D341Med (cell line): ENCODE data around the gene CEP63.
A peak's percentile ranks its signal among the peaks of the same experiment; 100 is the strongest.
"Not testable (repeated sequence)": the region's sequence is repeated elsewhere in the genome, so short reads cannot be mapped to it uniquely, and the experiment has no call there.

Experiments used
- DNase-seq: peaks from one replicate; pipeline ENCODE4 v3.0.0; 2012; ENCODE audit warnings: low spot score

Gene CEP63

DNA sequence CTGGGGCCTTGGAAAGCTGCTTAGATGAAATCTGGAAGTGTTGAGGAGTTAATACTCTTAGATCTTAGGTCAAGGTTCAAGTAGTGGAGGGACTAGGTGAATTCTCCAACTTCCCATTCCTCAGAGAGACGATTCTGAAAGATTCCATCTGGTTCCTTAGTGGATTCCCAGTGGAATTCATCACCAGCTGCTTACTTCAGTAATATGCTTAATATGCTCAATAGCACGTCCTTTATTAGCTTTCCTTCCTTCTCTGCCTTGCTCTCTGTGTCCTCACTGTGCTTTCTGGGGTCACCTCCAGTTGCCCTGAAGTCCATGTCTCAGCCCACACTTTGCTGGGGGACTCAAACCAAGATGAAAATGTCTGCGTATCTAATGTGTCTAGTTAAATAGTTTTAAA is 31.0 kb downstream of the CEP63 start:
- DNase-seq = peak; percentile 55

DNA sequence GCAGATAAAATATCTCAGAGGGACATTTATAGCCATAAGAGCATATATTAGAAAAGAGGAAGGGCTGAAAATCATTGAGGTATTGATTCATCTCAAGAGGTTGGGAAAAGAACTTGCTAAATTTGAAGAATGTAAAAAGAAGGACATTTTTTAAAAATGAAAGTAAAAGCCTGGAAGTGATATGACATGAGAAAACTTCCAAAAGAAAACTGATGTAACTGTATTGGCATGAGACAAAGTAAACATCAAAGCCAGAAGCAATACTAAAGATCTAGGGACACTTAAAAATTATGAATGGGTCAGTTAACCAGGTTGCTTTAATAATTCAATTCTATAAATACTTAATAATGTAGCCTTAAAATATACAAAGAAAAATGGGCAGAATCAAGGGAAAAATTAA is 31.9 kb downstream of the CEP63 start:
- DNase-seq = no peak

DNA sequence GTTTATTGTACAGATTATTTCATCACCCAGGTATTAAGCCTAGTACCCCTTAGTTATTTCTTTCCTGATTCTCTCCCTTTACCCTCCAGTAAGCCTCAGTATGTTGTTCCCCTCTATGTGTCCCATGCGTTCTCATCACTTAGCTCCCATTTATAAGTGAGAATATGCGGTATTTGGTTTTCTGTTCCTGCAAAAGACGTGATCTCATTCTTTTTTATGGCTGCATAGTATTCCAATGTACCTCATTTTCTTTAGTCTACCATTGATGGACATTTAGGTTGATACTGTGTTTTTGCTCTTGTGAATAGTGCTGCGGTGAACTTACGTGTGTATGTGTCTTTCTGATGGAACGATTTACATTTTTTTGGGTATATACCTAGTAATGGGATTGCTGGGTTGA is 36.7 kb downstream of the CEP63 start:
- no peak for DNase-seq

DNA sequence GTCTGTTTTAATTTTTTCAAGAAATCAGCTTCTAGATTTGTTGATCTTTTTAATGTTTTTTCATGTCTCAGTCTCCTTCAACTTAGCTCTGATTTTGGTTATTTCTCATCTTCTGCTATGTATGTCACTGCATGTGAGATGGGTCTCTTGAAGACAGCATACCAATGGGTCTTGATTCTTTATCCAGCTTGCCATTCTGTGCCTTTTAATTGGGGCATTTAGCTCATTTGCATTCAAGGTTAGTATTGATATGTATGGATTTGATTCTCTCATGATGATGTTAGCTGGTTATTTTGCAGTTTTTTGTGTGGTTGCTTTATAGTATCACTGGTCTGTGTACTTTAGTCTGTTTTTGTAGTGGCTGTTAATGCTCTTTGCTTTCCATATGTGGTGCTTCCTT is 39.4 kb downstream of the CEP63 start:
- no peak for DNase-seq

DNA sequence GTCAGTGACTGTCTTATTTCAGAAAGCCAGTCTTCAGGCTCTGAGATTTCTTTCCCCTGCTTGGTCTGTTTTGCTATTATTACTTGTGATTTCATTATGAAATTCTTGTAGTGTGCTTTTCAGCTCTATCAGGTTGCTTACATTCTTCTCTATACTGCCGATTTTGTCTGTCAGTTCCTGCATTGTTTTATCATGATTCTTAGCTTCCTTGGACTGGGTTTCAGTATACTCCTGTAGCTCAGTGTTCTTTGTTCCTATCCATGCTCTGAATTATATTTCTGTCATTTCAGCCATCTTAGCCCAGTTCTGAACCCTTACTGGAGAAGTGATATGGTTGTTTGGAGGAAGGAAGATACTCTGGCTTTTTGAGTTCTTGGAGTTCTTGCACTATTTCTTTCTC is 40.5 kb downstream of the CEP63 start:
- DNase-seq = no peak

DNA sequence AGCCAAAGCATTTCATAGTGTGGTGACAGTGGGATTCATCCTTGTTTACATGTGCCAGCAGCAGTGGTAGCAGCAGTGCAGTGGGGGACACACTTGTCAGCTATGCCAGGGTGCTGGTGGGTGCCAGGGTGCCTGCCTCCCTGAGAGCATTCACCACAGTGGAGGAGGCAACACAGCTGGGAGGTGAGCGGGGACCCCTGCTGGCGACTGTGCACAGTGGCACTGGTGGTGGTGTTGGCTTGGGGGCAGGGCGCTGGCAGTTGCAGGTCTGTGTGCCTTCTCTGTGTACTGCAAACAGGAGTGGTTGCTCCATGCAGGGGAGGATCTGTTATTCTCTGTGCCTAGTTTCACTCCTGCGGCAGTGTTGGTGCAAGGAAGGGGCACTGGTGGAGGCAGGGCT is 41.2 kb downstream of the CEP63 start:
- peak; percentile 67 for DNase-seq

DNA sequence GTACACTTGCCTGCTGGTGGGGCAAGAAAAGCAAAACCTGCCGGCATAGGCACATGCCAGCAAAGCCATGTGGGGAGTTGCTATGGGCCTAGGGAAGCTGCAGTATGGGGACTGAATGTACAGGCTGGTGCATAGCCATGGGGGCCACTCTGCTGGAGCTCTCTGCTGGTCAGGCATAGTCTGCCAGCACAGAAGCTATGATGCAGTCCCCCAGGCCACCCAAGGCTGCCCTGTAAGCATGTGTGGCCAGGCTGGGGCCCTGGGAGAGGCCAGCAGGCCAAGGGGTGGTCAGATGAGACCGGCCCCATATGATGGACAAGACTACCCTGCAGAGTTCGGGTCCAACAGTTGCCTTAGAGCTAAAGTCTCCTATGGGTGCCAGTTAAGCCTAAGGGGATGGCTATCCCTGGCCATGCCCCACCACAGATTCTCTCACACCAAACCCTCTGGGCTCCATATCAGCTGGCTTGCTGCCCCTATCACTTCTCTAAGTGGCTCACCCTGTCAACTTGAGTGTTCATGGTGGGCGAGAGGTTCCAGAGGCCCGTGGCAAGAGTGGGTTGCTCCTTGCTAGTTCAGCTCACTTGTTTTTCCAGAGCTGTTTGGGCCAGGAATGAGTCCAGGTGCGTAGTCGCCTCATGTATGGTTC is 41.8 kb downstream of the CEP63 start:
- DNase-seq = no peak

DNA sequence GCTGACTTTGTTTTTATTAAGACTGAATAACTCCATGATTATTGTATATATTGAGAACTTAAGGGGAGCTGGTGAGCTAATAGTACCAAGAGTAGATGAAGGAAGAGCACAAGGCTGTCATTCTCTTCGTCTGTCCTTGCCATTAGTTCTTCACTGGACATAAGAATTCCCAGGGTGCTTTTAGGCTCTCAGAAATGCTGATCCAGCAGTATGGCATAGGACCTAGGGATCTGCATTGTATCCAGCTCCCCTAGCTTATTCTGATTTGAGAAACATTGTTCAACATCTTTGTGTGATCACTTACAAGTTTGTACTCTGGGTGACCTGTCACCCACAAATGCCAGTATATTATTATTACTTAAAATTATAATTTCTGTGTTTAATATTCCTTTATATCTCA is 47.6 kb downstream of the CEP63 start:
- no peak for DNase-seq

DNA sequence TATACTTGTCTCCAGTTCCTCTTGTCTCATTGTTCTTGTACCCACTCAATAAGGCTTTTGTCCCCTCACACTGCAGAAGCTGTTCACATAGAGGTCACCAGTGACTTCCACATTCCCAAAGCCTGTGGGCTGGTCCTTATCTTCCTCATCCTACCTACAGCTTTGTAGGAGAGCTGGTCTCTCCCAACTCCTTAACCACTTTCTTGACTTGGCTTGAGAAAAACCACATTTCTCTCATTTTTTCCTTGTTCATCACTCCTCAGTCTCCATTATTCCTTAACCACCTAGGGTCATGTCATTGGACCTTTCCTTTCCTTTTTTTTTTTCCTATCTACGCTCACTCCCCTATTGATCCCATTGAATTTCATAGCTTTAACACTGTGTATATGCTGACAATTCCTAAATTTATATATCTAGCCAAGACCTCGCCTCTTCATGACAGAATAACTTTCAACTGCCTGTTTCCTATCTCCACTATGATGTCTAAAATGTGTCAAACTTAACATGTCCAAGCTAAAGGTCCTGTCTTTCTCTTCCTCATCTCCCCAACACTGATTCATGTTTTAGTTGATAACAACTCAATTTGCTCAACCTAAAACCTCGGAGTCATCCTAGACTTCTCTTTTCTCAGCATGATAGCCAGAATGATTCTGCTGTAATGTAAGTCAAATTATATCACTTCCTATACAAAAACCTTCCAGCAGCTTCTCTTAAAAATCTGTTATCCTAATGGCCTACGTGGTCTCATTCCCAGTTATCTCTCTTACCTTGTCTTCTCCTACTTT is 49.5 kb downstream of the CEP63 start:
- no peak for DNase-seq

DNA sequence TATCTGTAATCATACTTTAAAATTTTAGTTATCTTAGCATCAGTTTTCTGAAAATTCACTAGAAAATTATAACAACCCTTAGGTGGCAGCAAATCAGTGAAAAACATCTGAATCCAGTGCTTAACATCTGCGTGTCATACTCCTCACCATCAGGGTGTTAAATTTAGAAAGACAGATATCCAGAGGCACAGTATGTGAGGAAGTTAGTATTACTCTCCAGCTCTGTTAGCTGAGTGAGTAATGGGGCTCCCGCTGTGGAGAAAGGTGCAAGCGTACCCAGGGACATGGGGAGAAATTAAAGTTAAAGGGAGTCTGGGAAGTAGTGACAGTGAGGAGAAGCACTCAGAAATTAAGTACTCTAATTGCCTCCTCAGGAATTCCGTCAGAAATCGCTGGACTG is 50.9 kb downstream of the CEP63 start:
- DNase-seq = no peak

DNA sequence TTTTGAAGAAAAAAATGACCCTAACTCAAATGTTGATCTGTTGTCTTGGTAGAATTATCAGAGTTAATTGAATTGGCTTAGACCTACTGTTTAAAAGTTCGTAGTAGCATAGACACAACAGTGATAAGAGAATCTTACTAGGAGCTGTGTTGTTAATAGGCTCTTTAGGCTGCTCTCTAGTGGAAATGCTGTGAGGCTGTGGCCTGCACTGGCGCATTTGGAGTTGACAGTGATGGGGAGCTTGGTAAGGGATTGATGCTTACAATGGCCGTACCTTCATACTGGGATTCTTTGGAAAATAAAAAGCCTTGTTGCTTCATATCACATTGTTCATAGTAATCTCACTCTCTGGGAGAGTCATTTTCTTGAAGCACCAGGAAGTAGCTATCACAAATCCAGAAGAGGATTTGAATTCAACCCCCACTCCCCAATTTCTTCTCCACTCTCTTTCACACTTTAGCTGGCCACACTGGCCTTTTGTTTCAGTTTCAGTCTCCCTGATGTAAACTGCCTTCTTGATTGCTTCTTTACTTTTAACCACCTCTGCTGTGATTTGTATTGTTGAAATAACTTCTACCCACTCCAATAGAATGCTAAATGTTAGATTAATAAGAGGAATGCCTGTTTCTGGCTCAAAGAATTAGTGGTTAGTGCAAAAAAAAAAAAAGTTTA is 56.6 kb downstream of the CEP63 start:
- no peak for DNase-seq

DNA sequence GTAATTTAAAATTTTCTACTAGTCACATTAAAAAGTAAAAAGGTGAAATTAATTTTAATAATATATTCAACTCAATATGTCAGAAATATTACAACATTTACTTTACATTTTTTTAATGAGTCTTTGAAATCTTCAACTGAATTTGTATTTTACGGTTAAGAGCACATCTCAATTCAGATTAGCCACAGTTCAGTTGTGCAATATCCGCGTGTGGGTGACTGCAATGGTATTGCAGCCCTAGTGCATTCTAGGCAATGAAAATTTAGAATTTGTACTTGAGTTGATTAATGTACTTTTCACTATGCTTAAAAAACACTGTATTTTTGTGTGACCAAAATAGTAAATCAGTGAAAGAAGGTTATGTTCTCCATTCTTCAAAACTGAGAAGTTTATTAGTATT is 57.3 kb downstream of the CEP63 start:
- no peak for DNase-seq

DNA sequence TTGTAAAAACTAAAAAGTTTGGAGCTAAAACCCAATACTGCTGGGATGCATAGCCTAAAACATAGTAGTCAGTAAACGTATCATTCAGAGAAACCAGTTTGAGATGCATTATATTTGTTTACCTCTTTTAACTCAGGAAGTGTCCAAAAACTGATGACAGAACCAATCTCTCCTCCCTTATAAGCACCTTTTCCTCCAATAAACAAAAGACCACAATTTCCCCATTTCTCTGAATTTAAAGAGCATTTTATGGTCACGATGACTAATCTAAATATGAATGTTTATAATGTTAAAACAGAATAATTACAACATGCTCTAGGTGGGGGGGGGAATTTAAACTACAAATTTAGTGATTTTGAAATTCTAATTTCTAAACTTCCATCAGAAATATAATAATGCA is 58.5 kb downstream of the CEP63 start:
- DNase-seq = no peak

DNA sequence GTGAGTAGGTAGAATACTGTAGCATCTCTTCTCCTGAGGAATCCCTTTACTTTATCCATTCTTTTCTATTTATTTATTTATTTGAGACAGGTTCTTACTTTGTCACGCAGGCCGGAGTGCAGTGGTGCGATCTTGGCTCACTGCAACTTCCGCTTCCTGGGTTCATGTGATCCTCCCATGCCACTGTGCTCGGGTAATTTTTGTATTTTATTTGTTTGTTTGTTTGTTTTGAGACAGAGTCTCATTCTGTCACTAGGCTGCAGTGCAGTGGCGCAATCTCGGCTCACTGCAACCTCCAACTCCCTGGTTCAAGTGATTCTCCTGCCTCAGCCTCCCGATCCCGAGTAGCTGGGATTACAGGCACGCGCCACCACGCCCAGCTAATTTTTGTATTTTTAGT is 58.9 kb downstream of the CEP63 start:
- DNase-seq = not testable (repeated sequence)

DNA sequence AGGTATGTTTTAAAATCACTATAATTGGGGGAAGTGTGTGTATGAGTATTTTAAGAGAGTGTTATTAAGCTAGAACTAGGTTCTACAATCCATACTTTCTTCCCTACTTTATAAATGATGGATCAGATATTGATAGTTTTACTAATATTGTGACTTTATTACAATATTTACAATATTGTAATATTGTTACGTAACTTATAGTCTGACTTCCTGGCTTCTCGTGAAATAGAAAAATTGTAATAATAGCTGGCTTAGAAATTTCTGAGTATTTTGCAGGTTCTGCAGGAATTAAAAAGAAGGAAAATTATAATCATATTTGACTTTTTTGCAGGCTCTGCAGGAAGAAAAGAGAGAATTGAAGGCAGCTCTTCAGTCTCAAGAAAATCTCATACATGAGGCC is 60.0 kb downstream of the CEP63 start:
- no peak for DNase-seq

DNA sequence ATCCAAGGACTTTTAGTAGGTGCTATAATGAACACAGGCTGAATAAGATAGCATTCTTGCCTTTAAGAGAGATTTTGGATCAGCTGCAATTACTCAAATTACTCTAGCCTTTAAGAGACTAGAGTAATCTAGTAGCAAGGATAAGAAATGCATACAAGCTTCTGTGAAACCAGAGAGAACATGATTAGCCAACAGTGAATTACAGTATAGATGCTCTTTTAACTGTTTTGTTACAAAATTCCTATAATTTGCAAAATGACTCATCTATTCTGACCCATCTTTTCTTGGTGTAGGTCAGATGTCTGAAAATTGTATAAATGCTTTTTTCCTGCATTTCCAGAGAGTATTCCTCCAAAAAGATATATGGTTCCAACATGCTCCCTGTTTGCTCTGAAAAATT is 66.9 kb downstream of the CEP63 start:
- no peak for DNase-seq

DNA sequence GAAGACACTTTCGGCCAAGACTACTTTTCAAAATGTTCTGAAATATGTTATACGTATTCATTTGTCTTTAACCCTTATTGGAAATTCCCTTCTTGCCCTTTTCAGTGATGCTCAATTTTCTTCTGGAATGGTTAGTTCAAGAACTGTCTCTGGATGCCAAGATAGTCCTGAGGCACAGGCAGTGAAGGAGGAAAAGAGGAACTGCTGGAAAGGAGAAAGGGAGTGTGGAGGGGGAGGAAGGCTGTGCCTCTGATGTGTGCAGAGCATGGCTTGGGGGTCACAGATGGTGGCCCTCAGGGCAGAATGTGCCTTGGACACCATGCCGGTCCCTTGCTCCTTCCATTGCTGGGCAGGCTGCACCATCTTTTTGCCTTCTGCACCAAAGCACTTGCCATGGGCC is 73.7 kb downstream of the CEP63 start:
- no peak for DNase-seq

DNA sequence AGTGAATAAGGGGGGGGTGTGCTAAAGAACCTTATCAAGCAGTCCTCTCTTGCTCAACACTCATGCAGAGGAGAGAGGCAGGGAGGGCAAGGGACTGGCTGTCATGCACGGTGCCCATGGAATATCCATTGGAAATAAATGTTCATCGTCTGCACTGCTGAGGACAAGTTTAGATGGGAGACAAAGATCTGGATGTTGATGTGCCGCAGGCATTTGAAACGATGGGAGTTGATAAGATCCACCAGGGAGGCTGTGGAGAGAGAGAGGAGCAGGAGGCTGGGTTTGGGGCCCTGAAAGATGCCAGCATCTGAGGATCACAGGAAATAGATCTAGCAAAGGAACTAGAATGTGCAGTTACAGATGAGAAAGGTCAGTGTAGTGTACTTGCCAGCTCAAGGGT is 76.2 kb downstream of the CEP63 start:
- no peak for DNase-seq

DNA sequence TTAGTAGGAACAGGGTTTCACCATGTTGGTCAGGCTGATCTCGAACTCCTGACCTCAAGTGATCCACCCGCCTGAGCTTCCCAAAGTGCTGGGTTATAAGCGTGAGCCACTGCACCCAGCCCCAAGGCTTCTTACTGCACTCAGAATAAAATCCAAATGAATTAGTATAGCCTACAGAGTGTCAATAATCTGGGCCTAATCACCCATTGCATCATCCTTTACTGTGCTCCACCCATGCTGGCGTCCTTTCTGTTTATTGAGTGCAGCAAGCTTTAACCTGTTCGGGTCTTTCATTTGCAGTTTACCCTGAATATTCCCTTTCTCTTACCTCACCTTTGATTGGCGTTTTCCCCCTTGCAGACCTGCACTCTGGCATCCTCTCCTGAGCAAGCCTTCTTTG is 77.7 kb downstream of the CEP63 start:
- no peak for DNase-seq

DNA sequence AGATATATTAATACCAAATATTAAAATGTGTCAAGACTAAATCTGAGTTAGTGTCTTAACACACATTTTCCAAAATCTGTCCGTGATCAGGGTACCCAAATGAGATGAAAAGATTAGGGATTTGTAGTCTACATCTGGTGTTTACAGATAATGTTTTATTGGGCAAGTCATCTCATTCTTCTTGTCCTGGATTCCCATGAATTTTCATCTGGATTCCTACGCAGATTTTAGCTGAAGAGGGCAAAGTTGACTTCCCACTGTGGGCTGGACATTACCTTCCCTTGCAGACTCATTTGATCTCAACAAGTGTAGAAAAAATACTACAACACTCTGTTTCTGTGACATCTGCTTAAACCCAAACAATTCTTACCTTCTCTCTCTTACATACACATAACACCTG is 79.1 kb downstream of the CEP63 start:
- DNase-seq = no peak

DNA sequence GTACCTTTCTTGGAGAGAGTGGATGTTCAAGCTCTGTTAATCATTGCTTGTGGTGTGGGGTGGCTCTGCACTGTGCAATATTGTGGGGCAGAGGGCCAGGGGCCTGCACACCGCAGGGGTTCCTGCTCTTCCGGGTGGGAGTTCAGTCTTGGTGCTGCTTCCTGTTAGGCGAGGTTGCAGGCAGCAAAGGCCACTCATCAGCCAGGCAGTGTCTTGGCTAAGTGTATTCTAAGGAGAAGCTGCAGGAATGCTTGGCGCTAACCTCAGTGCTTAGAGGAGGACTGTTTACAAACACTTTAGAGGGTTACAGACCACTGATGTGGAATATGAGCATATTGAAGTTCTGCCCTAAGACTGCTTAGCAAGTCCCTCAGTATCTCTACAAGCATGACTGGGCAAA is 81.7 kb downstream of the CEP63 start:
- DNase-seq = no peak

DNA sequence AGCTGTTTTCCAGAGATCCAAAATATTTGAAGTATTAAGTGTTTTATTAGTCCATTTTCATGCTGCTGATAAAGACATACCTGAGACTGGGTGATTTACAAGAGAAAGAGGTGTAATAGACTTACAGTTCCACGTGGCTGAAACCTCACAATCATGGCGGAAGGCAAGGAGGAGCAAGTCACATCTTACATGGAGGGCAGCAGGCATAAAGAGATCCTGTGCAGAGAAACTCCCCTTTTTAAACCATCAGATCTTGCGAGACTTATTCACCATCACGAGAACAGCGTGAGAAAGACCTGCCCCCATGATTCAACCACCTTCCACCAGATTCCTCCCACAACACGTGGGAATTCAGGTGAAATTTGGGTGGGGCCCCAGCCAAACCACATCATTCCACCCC is 82.9 kb downstream of the CEP63 start:
- no peak for DNase-seq

DNA sequence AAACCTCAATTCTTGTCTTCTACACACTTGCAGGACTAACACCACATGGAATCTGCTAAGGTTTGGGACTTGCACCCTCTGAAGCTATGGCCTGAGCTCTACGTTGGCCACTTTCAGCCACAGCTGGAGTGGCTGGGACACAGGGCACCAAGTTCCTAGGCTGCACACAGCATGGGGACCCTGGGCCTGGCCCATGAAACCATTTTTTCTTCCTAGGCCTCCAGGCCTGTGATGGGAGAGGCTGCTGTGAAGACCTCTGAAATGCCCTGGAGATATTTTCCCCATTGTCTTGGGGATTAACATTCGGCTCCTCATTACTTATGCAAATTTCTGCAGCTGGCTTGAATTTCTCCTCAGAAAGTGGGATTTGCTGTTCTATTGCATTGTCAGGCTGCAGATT is 84.0 kb downstream of the CEP63 start:
- DNase-seq = not testable (repeated sequence)

DNA sequence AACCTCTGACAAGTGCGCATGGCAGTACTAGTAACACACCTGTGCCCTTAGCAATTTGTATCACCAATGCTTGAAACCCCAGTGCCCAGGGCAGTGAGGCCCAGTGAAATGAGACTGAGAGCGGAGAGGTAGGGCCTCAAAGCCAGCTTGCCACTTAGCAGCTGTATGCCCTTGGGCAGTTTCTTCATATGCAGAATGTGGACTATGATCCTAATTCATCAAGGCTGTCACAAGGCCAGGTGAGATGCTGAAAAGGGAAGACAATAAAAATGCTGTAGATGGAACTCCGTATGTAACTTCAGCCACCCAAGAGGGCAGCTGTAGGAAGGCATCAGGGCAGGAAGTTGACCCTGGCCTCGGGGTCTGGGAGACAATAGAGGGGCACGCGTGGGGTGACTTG is 90.6 kb downstream of the CEP63 start:
- no peak for DNase-seq
